H9 (cell line): ENCODE measurements around the gene NXN. TPM values are rescaled to one million over a fixed set of nuclear protein-coding genes. Genes with fewer than 3 reads are reported as not detected.

ENCODE experiments used
- DNase-seq: peaks from one replicate; pipeline ENCODE4 v3.0.0-alpha.2; 2017
- H2AFZ ChIP-seq: one replicate; pipeline ENCODE4 v1.6.1; 2013; ENCODE audit warnings: mild to moderate bottlenecking, low read length, control low read depth, moderate library complexity
- H2AK5ac ChIP-seq: 2 replicates; pipeline ENCODE4 v1.6.1; 2013; ENCODE audit warnings: low read length, control low read depth, mixed read lengths; ENCODE audit not compliant: insufficient read length
- H2BK120ac ChIP-seq: one replicate; pipeline ENCODE4 v1.6.1; 2013; ENCODE audit warnings: low read depth, mild to moderate bottlenecking, low read length, control low read depth, inconsistent platforms; ENCODE audit not compliant: poor library complexity, severe bottlenecking
- H2BK12ac ChIP-seq: 2 replicates; pipeline ENCODE4 v1.6.1; 2013; ENCODE audit warnings: low read length, control low read depth, mixed read lengths, low read depth; ENCODE audit not compliant: insufficient read length
- H2BK15ac ChIP-seq: 2 replicates; pipeline ENCODE4 v1.6.1; 2013; ENCODE audit warnings: low read depth, low read length, control low read depth
- H2BK20ac ChIP-seq: one replicate; pipeline ENCODE4 v1.6.1; 2013; ENCODE audit warnings: low read depth, mild to moderate bottlenecking, low read length, control low read depth, inconsistent platforms; ENCODE audit not compliant: poor library complexity, severe bottlenecking
- H2BK5ac ChIP-seq: 2 replicates; pipeline ENCODE4 v1.6.1; 2013; ENCODE audit warnings: low read length, control low read depth, mixed read lengths; ENCODE audit not compliant: insufficient read length
- H3K14ac ChIP-seq: 2 replicates; pipeline ENCODE4 v1.6.1; 2013; ENCODE audit warnings: low read length, control low read depth; ENCODE audit not compliant: insufficient read depth
- H3K18ac ChIP-seq: 2 replicates; pipeline ENCODE4 v1.6.1; 2013; ENCODE audit warnings: low read depth, mild to moderate bottlenecking, mixed read lengths, low read length, control low read depth; ENCODE audit not compliant: insufficient read length
- H3K23ac ChIP-seq: 2 replicates; pipeline ENCODE4 v1.6.1; 2013; ENCODE audit warnings: low read length, control low read depth, mixed read lengths, low read depth; ENCODE audit not compliant: insufficient read length
- H3K23me2 ChIP-seq: 2 replicates; pipeline ENCODE4 v1.6.1; 2013; ENCODE audit warnings: low read depth, mild to moderate bottlenecking, mixed read lengths, low read length, control low read depth; ENCODE audit not compliant: insufficient read length, poor library complexity, severe bottlenecking
- H3K27ac ChIP-seq: 2 replicates; pipeline ENCODE4 v1.5.1; 2013; ENCODE audit warnings: low read length, control low read depth, mixed read lengths, low read depth; ENCODE audit not compliant: insufficient read length
- H3K27me3 ChIP-seq: 2 replicates; pipeline ENCODE4 v1.6.1; 2013; ENCODE audit warnings: low read length, control low read depth, inconsistent platforms; ENCODE audit not compliant: insufficient read depth
- H3K4ac ChIP-seq: 2 replicates; pipeline ENCODE4 v1.6.1; 2013; ENCODE audit warnings: low read depth, mild to moderate bottlenecking, control low read depth, inconsistent platforms, low read length, moderate library complexity
- H3K4me1 ChIP-seq: 2 replicates; pipeline ENCODE4 v1.6.1; 2013; ENCODE audit warnings: low read length, control low read depth, inconsistent platforms; ENCODE audit not compliant: insufficient read depth
- H3K4me2 ChIP-seq: 2 replicates; pipeline ENCODE4 v1.6.1; 2013; ENCODE audit warnings: low read length, control low read depth, mixed read lengths; ENCODE audit not compliant: insufficient read length, insufficient read depth
- H3K56ac ChIP-seq: 2 replicates; pipeline ENCODE4 v1.6.1; 2013; ENCODE audit warnings: low read depth, mild to moderate bottlenecking, mixed read lengths, low read length, control low read depth; ENCODE audit not compliant: insufficient read length
- H3K79me1 ChIP-seq: 2 replicates; pipeline ENCODE4 v1.6.1; 2013; ENCODE audit warnings: low read depth, mild to moderate bottlenecking, moderate library complexity, low read length, control low read depth, inconsistent platforms; ENCODE audit not compliant: insufficient read depth, poor library complexity, severe bottlenecking
- H3K79me2 ChIP-seq: 2 replicates; pipeline ENCODE4 v1.6.1; 2013; ENCODE audit warnings: low read length, control low read depth, inconsistent platforms; ENCODE audit not compliant: insufficient read depth
- H3K9ac ChIP-seq: 2 replicates; pipeline ENCODE4 v1.6.1; 2013; ENCODE audit warnings: low read length, control low read depth, mixed read lengths; ENCODE audit not compliant: insufficient read length; ENCODE audit errors: extremely low read depth
- H3K9me3 ChIP-seq: one replicate; pipeline ENCODE4 v1.6.1; 2013; ENCODE audit warnings: low read depth, low read length, inconsistent platforms; ENCODE audit not compliant: control insufficient read depth
- H3T11ph ChIP-seq: one replicate; pipeline ENCODE4 v1.6.1; 2013; ENCODE audit warnings: mild to moderate bottlenecking, low read length, control low read depth, inconsistent platforms
- H4K20me1 ChIP-seq: one replicate; pipeline ENCODE4 v1.6.1; 2013; ENCODE audit not compliant: control insufficient read depth, insufficient read length, insufficient read depth
- H4K5ac ChIP-seq: 2 replicates; pipeline ENCODE4 v1.6.1; 2013; ENCODE audit warnings: low read depth, mild to moderate bottlenecking, mixed read lengths, low read length, control low read depth; ENCODE audit not compliant: insufficient read length
- H4K8ac ChIP-seq: replicated peaks from 2 replicates; pipeline ENCODE4 v1.6.1; 2013; ENCODE audit warnings: low read length, control low read depth, mixed read lengths, low read depth; ENCODE audit not compliant: insufficient read length
- H4K91ac ChIP-seq: 2 replicates; pipeline ENCODE4 v1.6.1; 2013; ENCODE audit warnings: low read depth, mild to moderate bottlenecking, moderate library complexity, mixed read lengths, low read length, control low read depth; ENCODE audit not compliant: insufficient read length
- H3K27ac Mint-ChIP-seq, 3 experiments: 2 replicates in 2 of 3; 3 replicates in 1 of 3; pipeline ENCODE4 v1.8.0; 2020 to 2021; ENCODE audit warnings: mixed read lengths in 3 of 3, mild to moderate bottlenecking in 1 of 3, moderate library complexity in 1 of 3
- H3K27me3 Mint-ChIP-seq: 2 replicates; pipeline ENCODE4 v1.8.0; 2021; ENCODE audit warnings: low read depth, mild to moderate bottlenecking, moderate library complexity, mixed read lengths
- H3K36me3 Mint-ChIP-seq, 3 experiments: 2 replicates in 2 of 3; 3 replicates in 1 of 3; pipeline ENCODE4 v1.8.0; 2020 to 2021; ENCODE audit warnings: low read depth in 3 of 3, mixed read lengths in 3 of 3; ENCODE audit not compliant: insufficient read depth in 1 of 3
- H3K4me1 Mint-ChIP-seq, 2 experiments: 2 replicates each; pipeline ENCODE4 v1.8.0; 2020; ENCODE audit warnings: mixed read lengths in 2 of 2
- H3K4me3 Mint-ChIP-seq, 2 experiments: 2 replicates in 1 of 2; 3 replicates in 1 of 2; pipeline ENCODE4 v1.8.0; 2020 to 2021; ENCODE audit warnings: mild to moderate bottlenecking in 2 of 2, mixed read lengths in 2 of 2, moderate library complexity in 1 of 2
- H3K9me3 Mint-ChIP-seq, 2 experiments: 2 replicates in 1 of 2; 3 replicates in 1 of 2; pipeline ENCODE4 v1.8.0; 2020; ENCODE audit warnings: mild to moderate bottlenecking in 2 of 2, mixed read lengths in 2 of 2, moderate library complexity in 1 of 2
- CTCF ChIP-seq: fragments of 200-600 bp; sonication (generic); conservative IDR thresholded peaks from 3 replicates; pipeline ENCODE4 v1.8.0; 2021; ENCODE audit warnings: antibody characterized with exemption, mild to moderate bottlenecking
- WGBS: extraction: QIAGEN DNeasy Blood & Tissue Kit; methylation state at CpG from one replicate; pipeline ENCODE4 v1.1.7; 2013; ENCODE audit warnings: missing lambda C conversion rate, low lambda C conversion rate, mixed read lengths; ENCODE audit not compliant: insufficient read length; ENCODE audit errors: extremely low coverage; 5-methylcytosine and 5-hydroxymethylcytosine counted together
- total RNA-seq: library from RNA; stranded (reverse); gene quantifications from 2 replicates; pipeline ENCODE4 v1.2.1, GENCODE V29; 2021

Gene NXN
- total RNA-seq, 1 experiment from 2014 or later: 93.6 TPM

GRCh38 chr17:826778-827177 is 152.8 kb downstream of the NXN start:
- no peak overlapping the region for H3K27ac ChIP-seq

More at GRCh38 chr17:826778-827177, 152.8 kb downstream of the NXN start:
- no peak for TF ChIP-seq CTCF
- Histone ChIP-seq H2BK5ac (no peak overlapping the region), H3K27me3 (no peaks in the 10 kb centered on the region), H3K4me1 (no peaks in the 10 kb centered on the region), H3T11ph (no peak overlapping the region), H3K23me2 (no peaks in the 10 kb centered on the region), H3K4ac (no peak overlapping the region), H3K23ac (no peak overlapping the region), H3K18ac (no peak overlapping the region), H3K79me2 (no peaks in the 10 kb centered on the region), H4K8ac (no peak overlapping the region), H4K20me1 (no peaks in the 10 kb centered on the region), H3K9ac (no peak overlapping the region), H2BK15ac (no peak overlapping the region), H2AFZ (no peak overlapping the region), H3K4me2 (no peak overlapping the region), H3K79me1 (peaks cover 3% of the 10 kb centered on the region), H2AK5ac (no peak overlapping the region), H3K56ac (no peak overlapping the region), H2BK12ac (no peak overlapping the region), H4K91ac (no peak overlapping the region), H4K5ac (no peak overlapping the region), H2BK20ac (no peak overlapping the region), H3K9me3 (no peaks in the 10 kb centered on the region), H2BK120ac (no peak overlapping the region), H3K14ac (no peak overlapping the region; the same call in 1 of the 2 replicates)
- no CpG with 5 or more reads among the region's 21 CpGs for WGBS
- H3K4me1 Mint-ChIP-seq: no peaks in the 10 kb centered on the region
- peak overlapping the region in 1 of 3 experiments; percentile 75; a peak in 2 of 7 replicates for H3K27ac Mint-ChIP-seq
- no peaks in the 10 kb centered on the region for H3K27me3 Mint-ChIP-seq
- H3K9me3 Mint-ChIP-seq: no peaks in the 10 kb centered on the region; a peak in 1 of 5 replicates
- no peak for DNase-seq
- no peak overlapping the region for H3K4me3 Mint-ChIP-seq
- H3K36me3 Mint-ChIP-seq: peaks cover 25 to 40% (median 37%) of the 10 kb centered on the region in 3 experiments
